NOMO-1 treated with DMSO at 0.1 percent for 48 hours (cell line): ENCODE data around the gene USP14.
"Not testable (repeated sequence)": the region's sequence is repeated elsewhere in the genome, so short reads cannot be mapped to it uniquely, and the experiment has no call there.

Source experiments
- DNase-seq: peaks from one replicate; lab custom pipeline; 2025; ENCODE audit not compliant: unreplicated experiment; lab: John Stamatoyannopoulos, UW

Gene USP14

GRCh38 chr18:158128-159036 lies at the start of gene USP14:
Gene USP14, plus strand, starts transcription at chr18:158557. Its CDS starts 142 bp downstream, at chr18:158699.
- peak; percentile 98 for DNase-seq

- not testable (repeated sequence) for DNase-seq
Observed at GRCh38 chr18:108665-109063, 49.7 kb upstream of the USP14 start.

- DNase-seq = not testable (repeated sequence)
Observed at GRCh38 chr18:109130-109921, 49.0 kb upstream of the USP14 start.

GRCh38 chr18:109922-110261 lies 48.5 kb upstream of the USP14 start:
- DNase-seq = not testable (repeated sequence)

GRCh38 chr18:110351-111201 lies 47.8 kb upstream of the USP14 start:
- not testable (repeated sequence) for DNase-seq

- DNase-seq = no peak
Observed at GRCh38 chr18:111306-112014, 46.9 kb upstream of the USP14 start.

GRCh38 chr18:112015-112733 lies 46.2 kb upstream of the USP14 start:
- DNase-seq = not testable (repeated sequence)

- DNase-seq = not testable (repeated sequence)
Observed at GRCh38 chr18:120539-121260, 37.7 kb upstream of the USP14 start.

- DNase-seq = no peak
Observed at GRCh38 chr18:135045-135444, 23.3 kb upstream of the USP14 start.

- DNase-seq = no peak
Observed at GRCh38 chr18:136433-136832, 21.9 kb upstream of the USP14 start.

GRCh38 chr18:137327-137726 lies 21.0 kb upstream of the USP14 start:
- DNase-seq = no peak

GRCh38 chr18:140670-141266 lies 17.6 kb upstream of the USP14 start:
- DNase-seq = no peak

- not testable (repeated sequence) for DNase-seq
Observed at GRCh38 chr18:142624-143296, 15.6 kb upstream of the USP14 start.

- no peak for DNase-seq
Observed at GRCh38 chr18:148841-149240, 9.5 kb upstream of the USP14 start.

- DNase-seq = no peak
Observed at GRCh38 chr18:154151-154550, 4.2 kb upstream of the USP14 start.

- no peak for DNase-seq
Observed at GRCh38 chr18:155688-156087, 2.7 kb upstream of the USP14 start.

- no peak for DNase-seq
Observed at GRCh38 chr18:156514-157230, 1.7 kb upstream of the USP14 start.
